ENCODE measurements around the gene MYO15B.

Gene MYO15B

DNA sequence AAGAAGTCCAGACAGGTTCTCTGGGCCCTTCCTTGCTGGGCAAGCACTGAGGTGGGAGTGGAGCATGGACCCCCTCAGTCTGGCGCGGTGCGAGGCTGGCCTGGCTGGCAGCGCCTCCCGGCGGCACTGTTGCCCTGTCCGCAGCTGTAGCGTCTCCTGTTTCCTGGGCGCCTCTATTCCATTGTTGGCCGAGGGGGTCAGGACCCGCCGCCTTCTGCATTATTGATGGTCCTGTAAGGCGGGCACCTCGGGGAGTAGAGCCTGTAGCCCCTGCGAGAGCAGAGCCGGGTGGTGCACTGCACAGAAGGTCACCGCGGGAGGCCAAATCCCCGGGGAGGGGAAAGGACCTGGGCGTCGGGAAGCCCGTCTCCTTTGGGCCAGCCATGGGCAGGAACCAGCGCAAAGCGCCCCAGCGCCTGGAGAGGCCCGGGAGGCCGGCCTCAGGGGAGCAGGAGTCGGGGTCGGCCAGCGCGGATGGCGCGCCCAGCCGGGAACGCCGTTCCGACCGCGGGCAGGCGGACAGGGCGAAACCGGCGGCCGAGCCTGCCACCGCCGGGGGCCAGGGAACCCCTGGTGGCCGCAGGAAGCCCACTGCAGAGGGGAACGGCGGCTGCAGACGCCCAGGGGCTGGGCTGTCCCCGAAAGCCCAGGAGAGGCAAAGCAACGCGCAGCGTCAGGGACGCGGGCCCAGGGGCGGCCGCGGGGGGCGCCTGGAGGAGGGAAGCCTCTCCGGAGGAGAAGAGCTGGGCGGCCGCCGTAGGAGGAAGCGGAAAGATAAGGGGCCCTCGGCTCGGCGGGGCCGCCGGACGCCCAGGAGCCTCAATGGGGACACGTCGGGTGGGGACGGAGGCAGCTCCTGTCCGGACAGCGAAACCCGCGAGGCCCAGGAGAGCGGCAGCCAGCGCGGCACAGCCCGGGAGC lies at the start of gene MYO15B:
TSS of gene MYO15B (plus strand) at position 126 of the 921 bp plus-strand sequence. CDS start at position 384, 258 bp downstream.
- DNase-seq (ENCODE audit: low read depth in 2 of 2), result peak; percentile 31 to 33

DNA sequence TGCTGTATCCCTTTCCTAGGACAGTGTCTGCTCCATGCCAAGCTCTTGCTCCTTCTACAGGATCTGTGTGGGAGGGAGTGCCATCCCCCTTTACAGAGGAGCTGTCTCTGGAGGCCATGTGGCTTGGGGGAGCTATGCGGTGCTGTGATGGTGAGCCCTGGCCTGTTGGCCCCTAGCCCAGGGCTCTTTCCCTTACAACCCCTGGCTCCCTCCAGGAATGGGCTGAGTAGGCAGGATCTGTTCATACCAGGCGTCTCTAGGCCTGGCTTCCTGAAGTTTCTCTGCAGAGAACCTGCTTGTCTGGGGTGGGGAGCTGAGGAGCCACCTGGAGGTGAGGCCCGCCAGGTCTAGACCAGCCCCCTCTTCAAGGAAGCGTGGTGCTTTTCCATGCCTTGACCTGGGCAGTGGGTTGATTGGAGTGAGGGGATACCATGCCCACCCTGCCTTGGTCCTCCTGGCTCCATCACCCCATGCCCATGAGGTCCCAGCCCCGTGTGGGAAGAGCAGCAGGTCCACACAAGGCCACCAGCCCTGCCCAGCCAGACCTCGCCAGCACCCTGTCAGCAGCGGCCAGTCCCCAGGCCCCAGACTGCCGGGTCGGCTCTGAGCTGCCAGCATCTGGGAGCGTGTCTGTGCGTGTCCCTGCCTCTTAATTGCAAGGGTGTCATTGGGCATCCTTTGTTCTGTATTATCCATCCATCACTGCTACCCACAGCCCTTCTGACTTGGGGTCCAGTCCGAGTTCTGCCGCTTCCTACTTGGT lies 47.5 kb upstream of the MYO15B start:
- no peak for DNase-seq (ENCODE audit: low read depth in 2 of 2)

DNA sequence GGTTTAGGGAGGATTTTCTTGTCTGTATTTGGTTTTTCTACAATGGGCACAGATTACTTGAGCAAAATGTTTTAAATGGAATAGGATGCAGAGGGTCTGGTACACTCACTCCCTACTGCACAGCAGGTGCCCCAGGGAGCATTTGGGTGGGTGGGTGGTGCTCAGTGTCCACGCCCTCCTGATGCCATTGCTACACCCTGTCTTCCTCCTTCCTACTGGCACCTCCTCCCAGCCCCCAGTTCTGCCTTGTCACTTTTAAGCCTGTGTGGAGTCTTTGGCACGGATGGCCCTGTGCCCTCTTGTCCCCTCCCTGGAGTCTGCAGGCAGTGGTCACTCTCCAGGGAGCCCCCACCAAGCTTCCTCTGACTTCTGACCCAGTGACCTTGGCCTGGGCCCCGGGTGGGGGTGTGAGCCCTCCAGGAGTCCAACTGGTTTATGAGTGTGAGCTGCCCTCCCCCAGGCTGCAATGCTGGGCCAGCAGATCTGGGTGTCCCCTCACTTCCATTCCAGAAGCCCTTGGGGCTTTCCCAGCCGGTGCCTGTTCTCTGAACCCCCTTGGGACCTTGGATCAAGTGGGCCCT lies 46.6 kb upstream of the MYO15B start:
- DNase-seq (ENCODE audit: low read depth in 2 of 2), result no peak

DNA sequence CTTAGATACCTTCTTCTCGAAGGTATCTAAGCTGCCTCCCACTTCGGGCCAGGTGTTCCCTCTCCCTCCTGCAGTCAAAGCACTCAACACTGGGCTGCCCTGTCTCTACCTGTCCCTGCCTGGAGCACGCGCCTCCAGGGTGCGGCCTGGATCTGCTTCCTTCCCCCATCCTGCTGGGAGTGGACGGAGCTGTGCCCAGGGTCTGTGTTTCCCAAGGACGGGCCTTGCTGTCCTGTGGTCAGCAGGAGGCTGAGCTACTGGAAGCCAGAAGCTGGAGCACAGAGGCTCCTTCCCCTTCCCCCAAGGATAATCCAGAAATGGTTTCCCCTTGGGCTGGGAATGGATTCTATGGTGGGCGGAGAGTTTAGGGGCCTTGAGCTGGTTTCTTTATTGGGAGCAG lies 45.4 kb upstream of the MYO15B start:
- no peak for DNase-seq (ENCODE audit: low read depth in 2 of 2)

DNA sequence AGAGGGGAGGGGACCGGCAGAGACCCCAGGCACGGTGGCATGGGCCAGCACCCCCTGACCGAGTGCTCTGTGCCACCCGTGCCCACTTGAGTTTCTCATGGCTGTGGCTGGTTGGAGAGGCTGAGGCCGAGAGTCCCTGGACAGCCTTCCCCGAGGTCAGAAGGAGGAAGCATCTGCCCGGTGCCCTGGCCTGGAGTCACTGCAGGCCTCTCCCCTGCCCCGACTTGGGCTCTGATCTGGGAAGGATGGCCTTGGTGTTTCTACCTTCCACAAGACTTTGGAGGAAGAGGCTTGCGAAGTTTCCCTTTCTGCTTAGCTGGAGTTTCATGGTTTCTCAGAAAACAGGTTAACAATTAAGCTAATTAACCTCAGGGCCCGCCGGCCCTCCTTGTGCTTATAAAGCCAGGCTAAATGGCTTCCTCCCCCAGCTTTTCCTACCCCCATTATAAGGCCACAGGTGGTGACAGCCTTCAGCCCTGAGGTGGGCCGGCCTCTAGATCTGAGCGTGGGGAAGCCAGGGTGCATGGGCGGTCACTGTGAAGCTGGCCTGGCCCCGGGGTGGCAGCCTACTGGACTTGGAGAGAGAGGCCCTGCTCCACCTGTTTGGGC lies 44.8 kb upstream of the MYO15B start:
- DNase-seq (ENCODE audit: low read depth in 2 of 2), result no peak

DNA sequence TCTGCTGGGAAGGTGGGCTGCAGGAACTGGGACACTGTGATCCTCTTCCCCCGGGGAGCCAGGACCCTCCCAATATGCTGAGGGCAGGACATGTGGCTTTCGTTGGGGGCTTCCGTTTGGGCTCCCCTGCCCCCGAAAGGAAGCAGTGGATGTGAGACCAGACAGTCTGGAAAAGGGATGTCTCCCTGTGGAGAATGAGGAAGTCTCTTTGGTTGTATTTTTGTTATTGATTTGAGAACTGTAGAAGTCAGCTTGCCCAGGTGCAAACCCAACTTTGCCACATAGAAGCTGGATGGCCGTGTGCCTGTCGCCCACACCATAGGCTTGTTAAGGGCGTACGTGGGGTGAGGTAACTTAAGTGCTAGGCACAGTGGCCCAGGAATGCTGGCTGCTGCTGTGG lies 43.4 kb upstream of the MYO15B start:
- no peak for DNase-seq (ENCODE audit: low read depth in 2 of 2)

DNA sequence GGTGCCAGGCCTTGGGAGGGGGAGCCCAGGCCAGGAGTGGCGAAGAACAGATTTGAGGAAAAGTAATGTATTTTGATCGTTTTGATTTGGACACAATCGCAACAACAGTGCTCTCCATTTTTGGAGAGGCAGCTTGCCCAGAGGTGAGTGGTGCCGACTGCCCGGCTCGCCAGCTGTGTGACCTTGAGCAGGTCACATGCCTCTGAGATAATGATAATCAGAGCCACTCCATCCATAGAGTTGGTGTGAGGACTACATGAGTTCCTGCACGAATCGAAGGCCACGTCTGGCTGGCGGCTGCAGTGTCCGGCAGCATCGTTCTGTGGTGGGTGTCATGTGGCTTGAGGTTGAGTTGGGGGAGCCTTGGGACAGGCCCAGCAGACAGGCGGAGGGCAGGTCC lies 41.4 kb upstream of the MYO15B start:
- no peak for DNase-seq (ENCODE audit: low read depth in 2 of 2)

DNA sequence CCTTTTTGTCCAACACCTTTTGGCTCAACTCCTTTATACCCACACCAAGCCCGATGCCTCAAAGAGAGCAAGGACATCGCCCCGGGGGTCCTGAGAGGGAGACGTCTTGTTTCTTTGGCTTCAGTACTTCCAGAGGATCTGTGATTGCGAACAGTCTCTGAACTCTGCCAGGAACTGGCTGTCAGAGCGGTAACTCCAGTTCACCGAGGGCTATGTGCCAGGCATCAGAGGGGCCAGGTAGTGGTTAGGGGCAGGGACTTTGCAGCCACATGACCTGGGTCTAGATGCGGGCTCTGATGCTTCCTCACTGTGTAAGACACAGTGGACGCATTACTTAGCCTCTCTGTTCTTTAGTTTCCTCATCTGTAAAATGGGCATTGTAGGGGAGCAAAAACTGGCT lies 40.5 kb upstream of the MYO15B start:
- no peak for DNase-seq (ENCODE audit: low read depth in 2 of 2)

DNA sequence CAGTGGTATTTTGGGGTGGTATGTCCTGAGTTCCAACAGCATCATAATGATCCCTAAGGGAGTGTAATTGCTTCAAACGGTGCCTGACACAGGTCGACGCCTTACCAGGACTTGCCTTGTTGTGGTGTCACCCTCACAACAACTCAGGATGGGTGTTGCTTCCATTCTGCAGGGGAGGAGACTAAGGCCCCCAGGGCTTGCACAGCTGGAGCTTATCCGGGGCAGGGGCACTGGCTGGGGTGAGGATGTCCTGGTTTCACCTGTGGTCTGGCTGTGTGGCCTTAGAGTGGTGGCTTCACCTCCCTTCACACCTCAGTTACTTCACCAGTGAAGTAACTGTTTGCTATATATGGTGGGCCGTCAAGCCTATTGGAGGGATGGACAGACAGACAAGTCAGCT lies 38.8 kb upstream of the MYO15B start:
- no peak for DNase-seq (ENCODE audit: low read depth in 2 of 2)

DNA sequence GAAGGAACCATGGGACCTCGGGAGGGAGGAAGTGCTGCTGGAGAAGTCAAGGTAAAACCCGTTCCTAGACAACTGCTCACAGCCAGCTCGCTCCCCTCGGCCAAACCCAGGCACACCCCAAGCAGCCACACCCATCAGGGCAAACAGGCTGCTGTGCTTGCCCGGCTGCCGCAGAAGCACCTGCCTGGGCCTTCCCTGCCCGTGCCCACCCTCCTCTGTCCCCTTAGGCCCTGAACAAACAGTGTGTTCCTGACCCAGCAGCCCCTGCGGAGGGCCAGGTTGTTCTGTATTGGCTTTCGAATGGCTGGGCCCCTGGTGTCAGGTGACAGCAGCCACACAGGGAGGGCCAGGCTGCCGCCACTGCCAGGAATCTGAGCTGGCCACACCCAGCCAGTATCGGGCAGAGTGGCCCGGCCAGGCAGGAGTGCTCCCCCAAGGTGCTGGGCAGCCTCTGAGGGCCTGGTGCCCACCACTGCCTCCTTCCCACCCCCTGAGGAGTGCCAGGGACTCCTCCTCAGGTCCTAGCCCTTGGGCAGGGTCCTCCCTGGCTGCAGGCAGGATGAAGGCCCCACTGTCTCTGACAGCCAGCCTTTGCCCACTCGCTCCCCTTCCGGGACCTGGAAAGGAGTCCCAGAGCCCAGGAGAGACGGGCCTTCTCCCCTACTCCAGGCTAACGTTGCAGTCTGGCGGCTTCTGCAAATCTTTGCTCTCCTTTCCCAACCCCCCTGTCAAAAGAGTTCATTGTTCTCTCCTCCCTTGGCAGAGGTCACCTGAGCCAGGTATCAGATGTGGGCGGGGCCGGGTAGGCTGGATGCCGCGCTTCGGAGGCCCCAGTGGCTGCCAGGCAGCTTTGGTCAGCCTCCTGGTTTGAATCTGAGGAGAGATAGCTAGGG lies 38.1 kb upstream of the MYO15B start:
- DNase-seq (ENCODE audit: low read depth in 2 of 2), result no peak

DNA sequence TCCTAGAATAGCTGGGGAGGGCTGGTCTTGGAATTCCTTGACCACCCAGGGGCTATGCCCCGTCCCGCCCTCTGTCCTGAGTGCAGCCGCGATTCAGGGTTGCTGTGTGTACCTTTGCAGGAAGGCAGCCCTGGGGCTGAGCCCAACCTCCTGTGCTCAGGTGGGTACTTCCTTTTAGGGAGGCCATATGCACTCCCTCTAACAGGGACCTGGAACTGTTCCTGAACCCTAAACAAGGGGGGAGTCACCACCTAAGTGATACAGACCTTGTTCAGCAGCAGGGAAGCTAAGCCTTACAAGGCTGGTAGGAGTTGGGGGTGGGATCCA lies 37.5 kb upstream of the MYO15B start:
- no peak for DNase-seq (ENCODE audit: low read depth in 2 of 2)

DNA sequence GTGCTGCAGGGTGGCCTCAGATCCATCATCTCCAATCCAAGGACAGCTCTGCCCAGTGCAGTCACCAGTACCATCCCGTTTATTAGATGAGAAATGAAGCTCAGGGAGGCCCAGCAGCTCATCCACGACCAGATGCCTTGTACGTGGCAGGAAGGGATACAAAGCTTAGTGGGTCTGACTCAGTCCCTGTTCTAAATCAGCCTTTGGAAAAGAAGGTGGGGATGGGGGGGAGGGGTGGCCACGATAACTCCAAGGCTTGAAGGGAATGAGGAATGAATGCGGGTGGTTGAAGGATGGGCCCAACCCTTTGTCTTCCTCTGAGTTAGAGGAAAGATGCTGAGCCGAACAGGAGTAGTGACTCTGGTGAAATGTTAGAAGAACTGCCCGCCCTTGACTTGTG lies 36.3 kb upstream of the MYO15B start:
- DNase-seq (ENCODE audit: low read depth in 2 of 2), result no peak

DNA sequence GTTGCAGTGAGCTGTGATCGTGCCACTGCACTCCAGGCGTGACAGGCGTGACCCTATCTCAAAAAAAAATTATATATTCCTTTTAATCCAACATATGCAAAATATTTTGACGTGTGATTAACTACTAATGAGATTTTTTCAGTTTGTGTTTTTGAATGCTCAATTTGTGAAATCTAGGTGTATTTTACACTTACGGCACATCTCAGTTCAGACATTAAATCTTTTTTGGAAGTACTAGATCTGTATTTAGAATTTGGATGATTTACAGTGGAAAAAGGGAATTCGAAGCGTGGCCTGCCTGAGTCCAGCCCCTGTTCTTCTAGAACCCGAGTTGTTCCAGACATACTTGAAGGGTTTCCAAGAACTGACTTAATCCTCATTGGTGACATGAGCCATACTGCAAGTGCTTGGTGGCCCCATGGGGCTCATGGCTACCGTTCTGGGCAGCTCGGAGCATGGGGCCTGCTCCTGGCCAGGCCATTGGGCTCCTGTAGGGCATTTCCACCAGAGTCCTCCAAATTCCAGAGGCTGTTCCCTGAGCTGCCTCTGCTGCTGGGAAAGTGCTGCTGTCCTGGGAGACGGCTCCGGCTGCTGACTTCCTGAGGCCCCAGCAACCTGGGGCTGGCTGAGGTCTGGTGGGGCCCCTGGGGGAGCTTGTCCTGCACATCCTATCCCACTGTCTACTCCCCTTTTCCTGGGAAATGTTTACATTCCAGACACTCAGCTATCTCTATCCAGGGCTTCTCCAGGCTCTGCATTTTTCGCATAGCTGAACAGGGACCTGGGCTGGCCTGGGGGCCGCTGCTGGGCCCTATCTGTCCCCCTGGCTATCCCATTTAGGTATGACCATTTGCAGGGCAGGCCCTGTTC lies 34.9 kb upstream of the MYO15B start:
- no peak for DNase-seq (ENCODE audit: low read depth in 2 of 2)

DNA sequence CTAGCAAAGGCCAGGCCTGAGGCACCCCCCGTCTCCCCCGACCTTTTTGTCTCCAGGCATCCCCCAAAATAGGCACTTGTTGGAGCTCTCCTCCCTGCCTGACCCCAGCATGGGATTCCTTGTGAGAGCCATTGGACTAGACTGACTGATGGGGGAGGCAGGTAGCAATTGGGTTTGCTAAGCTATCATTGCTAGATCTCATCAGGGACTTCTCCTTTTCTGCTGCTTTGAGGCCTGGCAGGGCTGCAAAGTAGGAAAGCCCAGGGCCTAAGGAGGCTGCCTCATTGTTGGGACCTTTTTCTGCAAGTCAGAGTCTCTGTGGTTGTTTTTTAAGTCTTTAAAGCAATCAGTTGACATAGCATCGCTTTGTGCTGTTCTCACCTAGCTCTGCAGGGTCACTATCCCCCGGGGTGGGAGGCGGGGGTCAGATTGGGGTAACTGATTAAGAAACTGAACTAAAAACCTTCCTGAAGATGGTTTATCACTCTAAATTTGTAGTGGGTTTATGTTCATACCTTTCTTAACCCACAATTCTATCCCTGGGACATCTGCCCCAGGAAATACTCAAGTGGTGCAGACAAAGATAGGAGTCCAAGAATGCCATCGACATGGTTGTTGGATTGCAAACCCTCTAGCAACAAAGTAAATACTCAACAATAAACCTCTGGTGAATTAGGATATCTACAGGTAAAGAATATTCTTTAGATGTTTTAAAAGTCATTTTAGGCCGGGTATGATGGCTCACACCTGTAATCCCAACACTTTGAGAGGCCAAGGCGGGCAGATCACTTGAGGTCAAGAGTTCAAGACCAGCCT lies 34.1 kb upstream of the MYO15B start:
- no peak for DNase-seq (ENCODE audit: low read depth in 2 of 2)

DNA sequence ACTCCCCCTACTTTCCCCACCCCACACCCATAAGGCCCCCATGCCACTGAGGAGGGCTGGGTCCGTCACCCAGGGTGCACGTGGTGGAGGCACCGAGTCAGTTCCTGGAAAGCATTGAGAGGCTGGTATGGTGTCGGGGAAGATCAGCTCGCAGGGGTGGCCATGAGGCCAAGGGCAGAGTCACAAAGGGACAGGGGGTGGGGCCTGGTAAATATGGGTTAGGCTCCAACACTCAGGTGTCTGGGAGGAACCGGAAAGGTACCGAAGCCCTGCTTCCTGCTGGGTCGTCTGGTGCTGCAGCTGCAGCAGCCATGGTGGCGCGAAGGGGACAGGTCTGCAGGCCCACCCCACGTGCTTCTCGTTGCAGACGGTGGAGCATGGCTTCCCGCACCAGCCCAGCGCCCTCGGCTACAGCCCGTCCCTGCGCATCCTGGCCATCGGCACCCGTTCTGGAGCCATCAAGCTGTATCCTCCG lies 31.9 kb upstream of the MYO15B start:
- DNase-seq (ENCODE audit: low read depth in 2 of 2), result no peak

DNA sequence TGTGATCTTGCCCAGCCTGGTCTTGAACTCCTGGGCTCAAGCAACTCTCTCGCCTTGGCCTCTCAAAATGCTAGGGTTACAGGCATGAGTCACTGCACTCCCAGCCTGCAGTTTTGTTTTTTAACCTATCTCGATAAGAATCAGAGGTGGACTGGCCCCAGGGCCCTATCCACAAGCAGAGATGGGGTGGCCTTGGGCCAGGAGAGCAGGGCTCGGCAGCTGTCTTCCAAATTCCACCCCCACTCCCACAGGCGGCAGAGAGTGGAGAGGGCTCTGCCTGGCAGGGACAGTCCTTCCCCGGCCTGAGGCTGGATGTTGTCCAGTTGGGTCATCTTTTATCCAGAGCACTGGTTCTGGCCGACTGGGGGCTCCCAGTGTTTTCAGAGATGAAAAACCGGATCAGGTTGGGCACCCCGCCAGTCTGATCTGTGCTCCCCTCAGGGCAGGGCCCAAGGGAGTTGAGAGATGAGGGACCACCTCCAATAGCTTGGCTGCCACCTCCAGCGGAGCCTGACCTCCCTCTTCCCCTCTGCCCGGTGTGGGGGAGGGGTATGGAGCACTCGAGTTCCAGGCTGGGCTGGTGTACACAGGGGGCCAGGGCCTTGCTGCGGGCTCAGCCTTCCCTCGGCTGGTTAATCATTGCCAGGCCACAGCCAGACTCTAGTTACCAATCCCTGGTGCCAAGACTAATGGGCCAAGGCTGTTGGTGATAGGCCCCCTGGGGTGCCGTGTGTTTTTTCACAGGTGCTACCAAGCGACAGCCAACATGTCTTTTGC lies 30.3 kb upstream of the MYO15B start:
- no peak for DNase-seq (ENCODE audit: low read depth in 2 of 2)

DNA sequence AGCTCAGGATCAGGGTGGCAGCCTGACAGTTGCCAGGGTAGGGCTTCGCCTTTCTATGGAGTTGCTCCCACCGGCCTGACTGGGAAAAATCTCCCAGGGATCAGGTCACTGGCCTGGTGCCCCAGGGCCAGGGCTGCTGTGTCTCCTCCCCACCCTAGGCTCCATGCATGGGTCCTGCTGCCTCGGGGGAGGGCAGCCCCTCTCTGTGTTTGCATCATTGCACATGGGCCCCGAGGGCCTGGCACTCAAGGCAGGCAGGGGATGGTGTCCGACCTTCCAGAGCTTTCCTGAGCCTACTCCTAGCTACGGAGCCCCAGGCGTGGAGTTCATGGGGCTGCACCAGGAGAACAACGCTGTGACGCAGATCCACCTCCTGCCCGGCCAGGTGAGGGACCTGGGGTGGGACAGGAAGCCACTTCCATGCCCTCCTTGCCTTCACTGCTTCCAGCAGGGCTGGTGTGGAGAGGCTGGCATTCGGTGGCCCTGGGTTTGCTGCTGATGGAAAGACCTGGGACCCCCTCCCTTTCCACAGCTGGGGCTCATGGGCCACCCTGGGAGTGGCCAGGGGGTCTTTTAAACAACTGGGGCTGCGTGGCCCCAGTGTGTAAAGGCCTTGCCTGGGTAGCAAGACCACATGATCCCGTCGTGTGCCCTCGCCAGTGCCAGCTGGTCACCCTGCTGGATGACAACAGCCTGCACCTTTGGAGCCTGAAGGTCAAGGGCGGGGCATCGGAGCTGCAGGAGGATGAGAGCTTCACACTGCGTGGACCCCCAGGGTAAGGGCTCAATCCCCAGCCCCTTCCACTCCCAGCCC lies 29.5 kb upstream of the MYO15B start:
- DNase-seq (ENCODE audit: low read depth in 2 of 2), result no peak
